Sigmoid colon (tissue), 4 donors: ENCODE data around the gene CCDC136.

Experiments
- EP300 ChIP-seq, 4 donors: sonication (generic); formaldehyde crosslinking; IDR thresholded peaks; one replicate each; pipeline ENCODE4 v1.6.1; 2017; ENCODE audit warnings: antibody characterized with exemption in 4 of 4
- POLR2A ChIP-seq, 2 donors: fragments of 450-650 bp; IDR thresholded peaks; one replicate each; pipeline ENCODE4 v1.6.1; 2016; ENCODE audit warnings: antibody characterized with exemption in 2 of 2, mild to moderate bottlenecking in 2 of 2, moderate library complexity in 2 of 2
- TF ChIP-seq, protein P1 (sequence below), 4 experiments: fragments of 450-650 bp in 3 of 4; fragments of 200-600 bp in 1 of 4; IDR thresholded peaks; one replicate each; pipeline ENCODE4 v1.5.1; 2016 to 2019; ENCODE audit warnings: antibody characterized with exemption in 4 of 4, mild to moderate bottlenecking in 3 of 4, moderate library complexity in 2 of 4

DNA sequence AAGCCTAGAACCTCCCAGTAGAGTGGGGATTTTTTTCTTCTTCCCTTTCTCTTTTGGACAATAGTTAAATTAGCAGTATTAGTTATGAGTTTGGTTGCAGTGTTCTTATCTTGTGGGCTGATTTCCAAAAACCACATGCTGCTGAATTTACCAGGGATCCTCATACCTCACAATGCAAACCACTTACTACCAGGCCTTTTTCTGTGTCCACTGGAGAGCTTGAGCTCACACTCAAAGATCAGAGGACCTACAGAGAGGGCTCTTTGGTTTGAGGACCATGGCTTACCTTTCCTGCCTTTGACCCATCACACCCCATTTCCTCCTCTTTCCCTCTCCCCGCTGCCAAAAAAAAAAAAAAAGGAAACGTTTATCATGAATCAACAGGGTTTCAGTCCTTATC is 21.5 kb upstream of the CCDC136 start:
- TF ChIP-seq EP300 (IDR thresholded peaks at IDR 0.05) (no peak), POLR2A (IDR thresholded peaks at IDR 0.05) (no peak)
- TF ChIP-seq, protein P1, sequence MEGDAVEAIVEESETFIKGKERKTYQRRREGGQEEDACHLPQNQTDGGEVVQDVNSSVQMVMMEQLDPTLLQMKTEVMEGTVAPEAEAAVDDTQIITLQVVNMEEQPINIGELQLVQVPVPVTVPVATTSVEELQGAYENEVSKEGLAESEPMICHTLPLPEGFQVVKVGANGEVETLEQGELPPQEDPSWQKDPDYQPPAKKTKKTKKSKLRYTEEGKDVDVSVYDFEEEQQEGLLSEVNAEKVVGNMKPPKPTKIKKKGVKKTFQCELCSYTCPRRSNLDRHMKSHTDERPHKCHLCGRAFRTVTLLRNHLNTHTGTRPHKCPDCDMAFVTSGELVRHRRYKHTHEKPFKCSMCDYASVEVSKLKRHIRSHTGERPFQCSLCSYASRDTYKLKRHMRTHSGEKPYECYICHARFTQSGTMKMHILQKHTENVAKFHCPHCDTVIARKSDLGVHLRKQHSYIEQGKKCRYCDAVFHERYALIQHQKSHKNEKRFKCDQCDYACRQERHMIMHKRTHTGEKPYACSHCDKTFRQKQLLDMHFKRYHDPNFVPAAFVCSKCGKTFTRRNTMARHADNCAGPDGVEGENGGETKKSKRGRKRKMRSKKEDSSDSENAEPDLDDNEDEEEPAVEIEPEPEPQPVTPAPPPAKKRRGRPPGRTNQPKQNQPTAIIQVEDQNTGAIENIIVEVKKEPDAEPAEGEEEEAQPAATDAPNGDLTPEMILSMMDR (IDR thresholded peaks at IDR 0.05) = no peak
